ENCODE measurements around the gene ADD3.

The ADD3 gene

GRCh38 chr10:110061687-110062086 is 53.9 kb downstream of the ADD3 start:
- no peak for DNase-seq (ENCODE audit: low read depth)
- no peak overlapping the region for H3K4me3 ChIP-seq (ENCODE audit: low read depth, low read length)
- no peak for TF ChIP-seq CTCF (IDR thresholded peaks at IDR 0.05; ENCODE audit: low read depth, low read length)

GRCh38 chr10:110065269-110065668 is 57.5 kb downstream of the ADD3 start:
- H3K4me3 ChIP-seq (ENCODE audit: low read depth, low read length) = no peak overlapping the region
- no peak for DNase-seq (ENCODE audit: low read depth)
- no peak for TF ChIP-seq POLR2A (IDR thresholded peaks at IDR 0.05; ENCODE audit: extremely low read depth, insufficient read length)
- TF ChIP-seq CTCF (IDR thresholded peaks at IDR 0.05; ENCODE audit: low read depth, low read length) = no peak

- H3K4me3 ChIP-seq (ENCODE audit: low read depth, low read length) = no peak overlapping the region
- TF ChIP-seq MYC (IDR thresholded peaks at IDR 0.05; ENCODE audit: low read depth, low read length) = no peak
- TF ChIP-seq POLR2A (IDR thresholded peaks at IDR 0.05; ENCODE audit: extremely low read depth, insufficient read length) = no peak
- peak; percentile 69 for DNase-seq (ENCODE audit: low read depth)
Observed at GRCh38 chr10:110067960-110068770, 60.4 kb downstream of the ADD3 start.

GRCh38 chr10:110068780-110069179 is 61.0 kb downstream of the ADD3 start:
- DNase-seq (ENCODE audit: low read depth) = no peak
- H3K4me3 ChIP-seq (ENCODE audit: low read depth, low read length) = no peak overlapping the region
- no peak for TF ChIP-seq MAX (IDR thresholded peaks at IDR 0.05; ENCODE audit: low read depth, low read length)
- TF ChIP-seq MYC (IDR thresholded peaks at IDR 0.05; ENCODE audit: low read depth, low read length) = no peak
- TF ChIP-seq POLR2A (IDR thresholded peaks at IDR 0.05; ENCODE audit: extremely low read depth, insufficient read length) = no peak
- no peak for TF ChIP-seq CTCF (IDR thresholded peaks at IDR 0.05; ENCODE audit: low read depth, low read length)

- TF ChIP-seq MYC (IDR thresholded peaks at IDR 0.05; ENCODE audit: low read depth, low read length) (no peak), CTCF (IDR thresholded peaks at IDR 0.05; ENCODE audit: low read depth, low read length) (no peak), POLR2A (IDR thresholded peaks at IDR 0.05; ENCODE audit: extremely low read depth, insufficient read length) (no peak), MAX (IDR thresholded peaks at IDR 0.05; ENCODE audit: low read depth, low read length) (no peak)
- DNase-seq (ENCODE audit: low read depth) = peak; percentile 25
- H3K4me3 ChIP-seq (ENCODE audit: low read depth, low read length) = no peak overlapping the region
Observed at GRCh38 chr10:110069502-110069982, 61.8 kb downstream of the ADD3 start.

GRCh38 chr10:110073896-110074295 is 66.1 kb downstream of the ADD3 start:
- no peak for TF ChIP-seq CTCF (IDR thresholded peaks at IDR 0.05; ENCODE audit: low read depth, low read length)
- no peak for TF ChIP-seq MAX (IDR thresholded peaks at IDR 0.05; ENCODE audit: low read depth, low read length)
- no peak for TF ChIP-seq POLR2A (IDR thresholded peaks at IDR 0.05; ENCODE audit: extremely low read depth, insufficient read length)
- no peak for TF ChIP-seq MYC (IDR thresholded peaks at IDR 0.05; ENCODE audit: low read depth, low read length)
- no peak overlapping the region for H3K4me3 ChIP-seq (ENCODE audit: low read depth, low read length)
- no peak for DNase-seq (ENCODE audit: low read depth)

All from NB4 (cell line).